ENCODE data around the gene C1orf141. TPM values are rescaled to one million over a fixed set of nuclear protein-coding genes. Genes with fewer than 3 reads are reported as not detected.
"Not testable (repeated sequence)": the region's sequence is repeated elsewhere in the genome, so short reads cannot be mapped to it uniquely, and the experiment has no call there.

The C1orf141 gene
- total RNA-seq, 4 donors from 2014 or later, result not detected

DNA sequence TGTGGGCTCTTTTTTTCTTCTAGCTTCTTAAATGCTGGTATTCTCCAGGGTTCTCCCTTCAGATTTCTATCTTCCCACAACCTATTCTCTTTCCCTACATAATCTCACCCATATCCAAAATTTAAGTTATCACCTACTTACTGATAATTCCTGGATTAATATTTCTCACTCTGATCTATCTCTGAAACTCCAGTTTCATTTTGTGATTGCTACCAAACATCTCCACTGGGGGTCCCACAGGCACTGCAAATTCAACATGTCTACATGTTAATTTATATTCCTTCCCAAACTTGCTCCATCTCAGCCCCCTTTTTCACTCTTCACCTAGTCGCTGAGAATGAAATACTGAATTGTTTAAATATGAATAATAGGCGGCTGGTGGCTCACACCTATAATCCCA is 9.9 kb upstream of the C1orf141 start:
- Histone ChIP-seq H3K36me3 (no peaks in the 10 kb centered on the region), H3K27me3 (no peaks in the 10 kb centered on the region), H3K4me3 (no peak overlapping the region), H3K9me3 (no peaks in the 10 kb centered on the region), H3K4me1 (peaks cover 7 to 10% (median 9%) of the 10 kb centered on the region in 4 donors), H3K27ac (replicated peaks in 1 of 4) (no peak overlapping the region)
- WGBS, result 90% methylated on average over 2 of the region's 2 CpGs
- TF ChIP-seq POLR2AphosphoS5 (IDR thresholded peaks at IDR 0.05) (no peak), POLR2A (IDR thresholded peaks at IDR 0.05; ENCODE audit: low read depth) (no peak), EP300 (IDR thresholded peaks at IDR 0.05) (no peak)
- TF ChIP-seq, protein P1, sequence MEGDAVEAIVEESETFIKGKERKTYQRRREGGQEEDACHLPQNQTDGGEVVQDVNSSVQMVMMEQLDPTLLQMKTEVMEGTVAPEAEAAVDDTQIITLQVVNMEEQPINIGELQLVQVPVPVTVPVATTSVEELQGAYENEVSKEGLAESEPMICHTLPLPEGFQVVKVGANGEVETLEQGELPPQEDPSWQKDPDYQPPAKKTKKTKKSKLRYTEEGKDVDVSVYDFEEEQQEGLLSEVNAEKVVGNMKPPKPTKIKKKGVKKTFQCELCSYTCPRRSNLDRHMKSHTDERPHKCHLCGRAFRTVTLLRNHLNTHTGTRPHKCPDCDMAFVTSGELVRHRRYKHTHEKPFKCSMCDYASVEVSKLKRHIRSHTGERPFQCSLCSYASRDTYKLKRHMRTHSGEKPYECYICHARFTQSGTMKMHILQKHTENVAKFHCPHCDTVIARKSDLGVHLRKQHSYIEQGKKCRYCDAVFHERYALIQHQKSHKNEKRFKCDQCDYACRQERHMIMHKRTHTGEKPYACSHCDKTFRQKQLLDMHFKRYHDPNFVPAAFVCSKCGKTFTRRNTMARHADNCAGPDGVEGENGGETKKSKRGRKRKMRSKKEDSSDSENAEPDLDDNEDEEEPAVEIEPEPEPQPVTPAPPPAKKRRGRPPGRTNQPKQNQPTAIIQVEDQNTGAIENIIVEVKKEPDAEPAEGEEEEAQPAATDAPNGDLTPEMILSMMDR (IDR thresholded peaks at IDR 0.05), result peak in 1 of 3 experiments; percentile 9
- no peak for DNase-seq (ENCODE audit: extremely low spot score)
- intact Hi-C loops (cut with DNase I), result loop anchor here (5.0 kb wide), 1 partner anchor 92 kb away; the partner anchor contains the start of gene SLC35D1

DNA sequence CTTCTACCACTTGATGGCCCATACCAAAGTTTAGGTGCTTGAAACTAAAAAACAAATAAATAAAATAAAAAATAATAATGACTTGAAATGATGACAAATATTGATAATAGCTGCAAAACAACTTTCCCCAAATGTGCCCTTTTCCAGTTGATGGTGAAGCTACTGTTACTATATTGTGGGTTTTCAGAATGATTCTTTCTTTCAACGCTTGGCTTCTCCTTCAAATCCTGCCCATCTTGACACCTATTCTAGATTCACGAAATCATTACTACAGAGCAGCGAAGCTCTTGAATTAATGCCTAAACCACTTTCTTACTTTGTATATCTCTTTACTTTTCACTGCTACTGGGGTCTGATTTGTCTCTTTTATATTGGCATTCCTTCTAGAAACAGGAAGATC is 9.2 kb upstream of the C1orf141 start:
- intact Hi-C loops (cut with DNase I), result no loop called here
- WGBS, result 84% methylated on average over 3 of the region's 3 CpGs
- H3K36me3 ChIP-seq, result no peaks in the 10 kb centered on the region
- H3K9me3 ChIP-seq, result no peaks in the 10 kb centered on the region
- no peak for DNase-seq (ENCODE audit: extremely low spot score)
- TF ChIP-seq, protein P1 (IDR thresholded peaks at IDR 0.05), result no peak
- TF ChIP-seq POLR2AphosphoS5 (IDR thresholded peaks at IDR 0.05) (no peak), POLR2A (IDR thresholded peaks at IDR 0.05; ENCODE audit: low read depth) (no peak), EP300 (IDR thresholded peaks at IDR 0.05) (no peak)
- H3K27ac ChIP-seq (replicated peaks in 1 of 4), result no peak overlapping the region
- no peak overlapping the region for H3K4me3 ChIP-seq
- H3K27me3 ChIP-seq, result no peaks in the 10 kb centered on the region
- peaks cover 2 to 5% (median 4%) of the 10 kb centered on the region in 4 donors for H3K4me1 ChIP-seq

DNA sequence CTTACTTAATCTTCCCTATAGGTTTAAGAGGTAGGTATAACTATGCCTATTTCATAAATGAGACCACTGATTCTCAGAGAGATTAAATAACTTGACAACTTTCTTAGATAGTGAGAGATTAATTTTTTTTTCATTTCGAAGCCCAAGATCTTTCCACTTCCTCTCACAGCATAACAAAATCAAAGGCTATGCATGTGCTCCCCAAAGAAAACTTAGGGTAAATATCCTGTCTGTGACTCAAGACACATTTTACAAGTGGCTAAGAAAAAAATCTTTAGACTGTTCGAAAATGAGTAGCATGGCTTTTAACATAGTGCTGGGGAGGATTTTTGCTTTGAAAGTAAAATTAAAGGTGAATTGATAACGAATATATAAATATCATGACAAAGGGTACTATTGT is 8.2 kb upstream of the C1orf141 start:
- 70% methylated on average over 3 of the region's 3 CpGs for WGBS
- intact Hi-C loops (cut with DNase I), result no loop called here

DNA sequence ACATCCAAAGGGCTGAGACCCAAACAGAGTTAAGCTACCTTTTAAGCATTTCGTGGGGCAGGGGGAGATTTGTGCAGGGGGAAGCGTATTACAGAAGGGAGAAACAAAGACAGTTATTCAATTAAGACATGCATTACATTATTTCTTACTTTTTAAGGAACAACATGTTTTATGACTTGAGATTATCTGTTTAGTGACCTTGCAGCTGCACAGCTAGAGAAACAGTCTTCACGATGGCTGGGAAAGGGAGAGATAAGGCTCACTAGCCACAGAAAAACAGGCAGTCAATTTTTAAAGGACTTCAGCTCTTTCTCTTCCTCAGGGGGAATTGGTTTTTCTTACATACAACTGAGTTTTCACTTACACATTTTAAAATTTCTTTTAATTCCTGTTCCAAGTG is 7.1 kb upstream of the C1orf141 start:
- DNase-seq (ENCODE audit: extremely low spot score); H3K9me3 ChIP-seq; H3K4me1 ChIP-seq; H3K36me3 ChIP-seq; intact Hi-C loops (cut with DNase I); H3K27ac ChIP-seq (replicated peaks in 1 of 4); H3K27me3 ChIP-seq; H3K4me3 ChIP-seq: not testable (repeated sequence)
- 75% methylated on average over 3 of the region's 3 CpGs for WGBS

More for the DNA sequence above, 8.2 kb upstream of the C1orf141 start:
- DNase-seq (ENCODE audit: extremely low spot score), result no peak
- Histone ChIP-seq H3K9me3 (no peaks in the 10 kb centered on the region), H3K4me3 (no peak overlapping the region), H3K27me3 (no peaks in the 10 kb centered on the region), H3K27ac (replicated peaks in 1 of 4) (no peak overlapping the region), H3K4me1 (no peaks in the 10 kb centered on the region), H3K36me3 (no peaks in the 10 kb centered on the region)
- no peak for TF ChIP-seq POLR2AphosphoS5 (IDR thresholded peaks at IDR 0.05)
- TF ChIP-seq, protein P1 (IDR thresholded peaks at IDR 0.05), result no peak

DNA sequence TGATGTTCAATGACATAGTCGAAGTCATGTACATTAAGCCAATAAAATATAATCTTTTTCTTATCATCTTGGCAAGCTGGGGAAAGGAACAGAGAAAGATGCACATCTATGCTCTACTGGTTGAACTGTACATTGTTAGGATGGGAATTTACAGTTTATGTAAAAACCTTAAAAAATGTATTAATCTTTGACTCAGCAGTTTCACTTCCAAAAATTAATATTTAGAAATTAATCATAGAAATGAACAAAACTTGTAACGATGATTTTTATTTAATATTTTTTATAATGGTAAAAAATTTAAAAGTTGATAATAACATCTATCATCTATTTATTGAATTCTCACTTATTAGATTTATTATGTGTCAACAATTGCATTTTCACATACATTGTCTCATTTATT is 5.7 kb upstream of the C1orf141 start:
- WGBS, result 88% methylated on average over 2 of the region's 2 CpGs
- intact Hi-C loops (cut with DNase I), result no loop called here
- TF ChIP-seq POLR2A (IDR thresholded peaks at IDR 0.05; ENCODE audit: low read depth) (no peak), POLR2AphosphoS5 (IDR thresholded peaks at IDR 0.05) (no peak), EP300 (IDR thresholded peaks at IDR 0.05) (no peak)
- TF ChIP-seq, protein P1 (IDR thresholded peaks at IDR 0.05), result no peak

More for the DNA sequence above, 5.7 kb upstream of the C1orf141 start:
- no peaks in the 10 kb centered on the region for H3K9me3 ChIP-seq
- no peak overlapping the region for H3K27ac ChIP-seq (replicated peaks in 1 of 4)
- H3K4me3 ChIP-seq, result no peak overlapping the region
- H3K36me3 ChIP-seq, result no peaks in the 10 kb centered on the region
- peaks cover 0 to 2% (median under 1%) of the 10 kb centered on the region in 4 donors for H3K4me1 ChIP-seq
- H3K27me3 ChIP-seq, result no peaks in the 10 kb centered on the region
- no peak for DNase-seq (ENCODE audit: extremely low spot score)
